Lung (tissue), 12 donors: ENCODE results near the gene EGFLAM. TPM values are rescaled to one million over a fixed set of nuclear protein-coding genes. Genes with fewer than 3 reads are reported as not detected.

ENCODE experiments used
- ATAC-seq: fragments of 200-7000 bp; cut with Tn5 transposase; one replicate; pipeline ENCODE4 v1.9.1; 2020; ENCODE audit warnings: moderate number of reproducible peaks; ENCODE audit not compliant: insufficient read depth, low FRiP score
- DNase-seq, 3 donors: peaks; one replicate each; pipeline ENCODE4 v3.0.0-alpha.2; 2013 to 2017
- H3K27ac ChIP-seq, 2 donors: one replicate each; pipeline ENCODE4 v1.5.1; 2013; ENCODE audit warnings: mild to moderate bottlenecking in 2 of 2, moderate library complexity in 2 of 2, control low read depth in 1 of 2, inconsistent platforms in 1 of 2, low read depth in 1 of 2, low read length in 1 of 2
- H3K27me3 ChIP-seq, 3 donors: one replicate each; pipeline ENCODE4 v1.5.1; 2013; ENCODE audit warnings: low read length in 2 of 3; ENCODE audit not compliant: control insufficient read depth in 3 of 3, insufficient read depth in 3 of 3
- H3K36me3 ChIP-seq, 4 donors: one replicate each; pipeline ENCODE4 v1.5.1; 2013; ENCODE audit warnings: low read length in 4 of 4, mild to moderate bottlenecking in 1 of 4, moderate library complexity in 1 of 4; ENCODE audit not compliant: control insufficient read depth in 4 of 4, insufficient read depth in 4 of 4
- H3K4me1 ChIP-seq, 5 donors: one replicate each; pipeline ENCODE4 v1.5.1; 2013; ENCODE audit warnings: low read length in 5 of 5, mild to moderate bottlenecking in 2 of 5, moderate library complexity in 1 of 5; ENCODE audit not compliant: control insufficient read depth in 5 of 5, insufficient read depth in 5 of 5
- H3K4me3 ChIP-seq: one replicate; pipeline ENCODE4 v1.5.1; 2013; ENCODE audit warnings: mild to moderate bottlenecking, control low read depth, moderate library complexity
- H3K9ac ChIP-seq, 2 donors: one replicate each; pipeline ENCODE4 v1.5.1; 2013; ENCODE audit warnings: low read length in 2 of 2, control low read depth in 1 of 2; ENCODE audit not compliant: insufficient read depth in 1 of 2
- H3K9me3 ChIP-seq, 4 donors: one replicate each; pipeline ENCODE4 v1.5.1; 2013; ENCODE audit warnings: low read length in 3 of 4, mild to moderate bottlenecking in 1 of 4, moderate library complexity in 1 of 4; ENCODE audit not compliant: control insufficient read depth in 4 of 4, insufficient read depth in 3 of 4
- WGBS, 2 donors: extraction: QIAGEN DNeasy Blood & Tissue Kit; methylation state at CpG; one replicate each; pipeline ENCODE4 v1.1.7; 2013; 5-methylcytosine and 5-hydroxymethylcytosine counted together
- polyA plus RNA-seq, 2 donors: library from polyadenylated mRNA; stranded (reverse); fragments of 200-250 nt; gene quantifications; one replicate each; pipeline ENCODE4 v1.2.1, GENCODE V29; 2013
- total RNA-seq, 2 donors: library from RNA; depleted of rRNA in 1 of 2; stranded (reverse); fragments of >200 nt in 1 of 2; gene quantifications; one replicate each; pipeline ENCODE4 v1.2.1, GENCODE V29; 2014 to 2021
- TF ChIP-seq, protein P1 (sequence below): IDR thresholded peaks from 2 replicates; pipeline ENCODE4 v1.5.1; 2012; ENCODE audit warnings: mild to moderate bottlenecking; ENCODE audit errors: control extremely low read depth, extremely low read depth
- donor health status: control.
- donor health status: control.
- donor health status: Bipolar disorder and iron deficiency.
- donor health status: healthy.
- donor health status: DM: yes; HTN: yes; CAD: no.

Gene EGFLAM
- total and polyA plus RNA-seq, 4 donors: 0.41 to 7.6 (median 1.3) TPM

DNA sequence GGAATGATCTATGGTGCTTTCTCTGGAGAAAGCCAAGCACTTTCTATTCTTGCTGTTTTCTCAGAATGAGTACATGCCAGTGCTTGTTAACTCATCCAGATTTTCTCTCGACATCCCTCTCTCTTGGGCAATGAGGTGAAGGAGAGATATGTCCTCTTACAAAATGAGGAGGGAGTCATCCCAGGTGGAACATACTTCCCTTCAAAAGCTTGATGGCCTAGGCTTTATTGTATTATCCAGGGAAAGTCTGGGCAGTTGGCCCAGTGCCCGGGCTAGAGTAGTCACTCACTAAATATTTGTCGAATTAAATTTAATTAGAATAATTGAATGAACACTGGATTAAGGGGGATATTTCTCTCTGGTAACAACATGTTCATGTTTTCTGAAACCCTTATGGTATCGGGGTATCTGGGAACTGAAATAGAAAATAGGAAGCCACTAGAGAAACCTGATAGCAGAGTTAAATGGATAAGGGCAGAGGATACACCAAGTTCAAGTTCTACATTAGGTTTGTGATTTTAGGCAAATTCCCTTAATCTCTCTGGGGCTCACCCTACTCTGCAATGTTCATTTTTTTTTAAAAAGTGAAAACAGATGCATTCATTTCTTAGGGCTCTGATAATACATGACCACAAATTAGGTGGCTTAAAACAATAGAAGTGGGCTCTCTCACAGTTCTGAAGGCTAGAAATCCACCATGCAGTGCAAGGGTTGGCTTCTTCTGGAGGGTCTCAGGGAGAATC lies 198.5 kb downstream of the EGFLAM start:
- H3K9ac ChIP-seq: no peak overlapping the region
- no peaks in the 10 kb centered on the region for H3K9me3 ChIP-seq
- no peak overlapping the region for H3K4me3 ChIP-seq
- TF ChIP-seq, protein P1, sequence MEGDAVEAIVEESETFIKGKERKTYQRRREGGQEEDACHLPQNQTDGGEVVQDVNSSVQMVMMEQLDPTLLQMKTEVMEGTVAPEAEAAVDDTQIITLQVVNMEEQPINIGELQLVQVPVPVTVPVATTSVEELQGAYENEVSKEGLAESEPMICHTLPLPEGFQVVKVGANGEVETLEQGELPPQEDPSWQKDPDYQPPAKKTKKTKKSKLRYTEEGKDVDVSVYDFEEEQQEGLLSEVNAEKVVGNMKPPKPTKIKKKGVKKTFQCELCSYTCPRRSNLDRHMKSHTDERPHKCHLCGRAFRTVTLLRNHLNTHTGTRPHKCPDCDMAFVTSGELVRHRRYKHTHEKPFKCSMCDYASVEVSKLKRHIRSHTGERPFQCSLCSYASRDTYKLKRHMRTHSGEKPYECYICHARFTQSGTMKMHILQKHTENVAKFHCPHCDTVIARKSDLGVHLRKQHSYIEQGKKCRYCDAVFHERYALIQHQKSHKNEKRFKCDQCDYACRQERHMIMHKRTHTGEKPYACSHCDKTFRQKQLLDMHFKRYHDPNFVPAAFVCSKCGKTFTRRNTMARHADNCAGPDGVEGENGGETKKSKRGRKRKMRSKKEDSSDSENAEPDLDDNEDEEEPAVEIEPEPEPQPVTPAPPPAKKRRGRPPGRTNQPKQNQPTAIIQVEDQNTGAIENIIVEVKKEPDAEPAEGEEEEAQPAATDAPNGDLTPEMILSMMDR: no peak
- H3K4me1 ChIP-seq: no peaks in the 10 kb centered on the region
- 85 to 90% methylated on average over 4 of the region's 4 CpGs for WGBS, 2 donors
- no peaks in the 10 kb centered on the region for H3K27me3 ChIP-seq
- DNase-seq (no peak), ATAC-seq (no peak)
- H3K27ac ChIP-seq: no peak overlapping the region
- H3K36me3 ChIP-seq: no peaks in the 10 kb centered on the region

GRCh38 chr5:38458174-38458573 lies 199.8 kb downstream of the EGFLAM start:
- H3K9me3 ChIP-seq: no peaks in the 10 kb centered on the region
- H3K4me3 ChIP-seq: no peak overlapping the region
- no peaks in the 10 kb centered on the region for H3K36me3 ChIP-seq
- H3K4me1 ChIP-seq: peaks cover 0 to 4% (median 0%) of the 10 kb centered on the region in 5 donors
- no peak for ATAC-seq
- no peak for DNase-seq
- TF ChIP-seq, protein P1: no peak
- H3K27ac ChIP-seq: no peak overlapping the region
- no peaks in the 10 kb centered on the region for H3K27me3 ChIP-seq
- no peak overlapping the region for H3K9ac ChIP-seq
- WGBS, 2 donors: 95 to 98% methylated on average over 8 of the region's 8 CpGs

DNA sequence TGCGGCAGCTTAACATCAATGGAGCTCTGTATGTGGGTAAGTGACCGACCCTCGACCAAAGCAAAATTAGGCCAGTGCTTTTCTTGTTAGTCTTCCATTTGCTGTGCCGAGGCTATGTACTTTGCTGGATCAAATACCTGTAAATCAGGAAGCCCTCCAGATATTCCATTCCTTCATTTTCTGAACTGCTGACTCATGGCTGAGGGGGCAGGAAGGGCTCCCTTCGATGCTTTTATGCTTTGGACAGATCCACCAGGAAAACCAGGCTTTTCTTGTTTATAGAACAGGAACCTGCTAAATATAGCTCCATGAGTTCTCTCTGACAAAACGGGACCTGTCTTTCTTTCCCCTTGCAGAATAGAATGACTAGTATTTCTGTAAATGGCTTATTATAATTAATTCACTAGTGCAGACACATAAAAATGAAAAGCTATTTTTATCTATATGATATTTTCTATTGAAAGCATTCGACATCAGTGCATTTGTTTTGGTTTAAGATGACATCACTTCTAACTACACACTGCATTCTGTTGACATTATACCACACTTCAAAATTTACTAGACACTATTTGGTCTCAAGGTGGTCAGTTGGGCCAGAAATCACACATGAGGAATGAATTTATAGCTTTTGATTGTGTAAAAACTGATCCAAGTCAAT lies 204.7 kb downstream of the EGFLAM start:
- Histone ChIP-seq H3K27me3 (no peaks in the 10 kb centered on the region), H3K4me1 (peaks cover 17 to 48% (median 24%) of the 10 kb centered on the region in 5 donors), H3K27ac (no peak overlapping the region), H3K4me3 (no peak overlapping the region), H3K36me3 (no peaks in the 10 kb centered on the region), H3K9ac (no peak overlapping the region), H3K9me3 (peaks cover 0 to 2% (median 0%) of the 10 kb centered on the region in 4 donors)
- ATAC-seq (no peak), DNase-seq (no peak)
- WGBS, 2 donors: 56 to 59% methylated on average over 7 of the region's 7 CpGs
- TF ChIP-seq, protein P1: no peak
